ENCODE measurements around the gene PRUNE2. TPM values are rescaled to one million over a fixed set of nuclear protein-coding genes. Genes with fewer than 3 reads are reported as not detected.

Gene PRUNE2
- total RNA-seq, 1 experiment from 2014 or later = 0.59 TPM

DNA sequence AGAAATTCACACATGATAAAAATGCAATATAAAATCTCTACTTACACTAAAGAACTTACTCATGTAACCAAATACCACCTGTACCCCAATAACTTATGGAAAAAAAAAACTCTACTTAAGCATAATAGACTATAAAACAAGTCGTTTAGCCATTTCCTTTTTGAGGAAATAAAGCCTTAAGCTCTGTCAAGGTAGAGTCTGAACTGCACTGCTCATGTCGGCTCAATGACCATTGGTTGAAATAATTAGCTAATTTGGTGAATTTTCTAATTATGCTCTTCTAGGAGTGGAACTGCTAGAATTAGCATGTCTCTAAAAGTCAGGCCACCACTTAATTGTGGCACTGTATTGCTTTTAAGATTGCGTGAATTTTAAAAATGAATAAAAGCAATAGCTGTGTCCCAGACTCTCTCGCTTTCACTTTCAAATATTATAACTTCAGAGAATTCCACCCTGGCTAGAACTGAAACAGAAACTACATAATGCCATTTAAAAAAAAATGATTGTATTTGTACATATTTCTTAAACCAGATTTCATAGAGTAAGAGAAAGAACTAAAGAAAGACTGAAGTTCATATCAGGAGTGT, 254.7 kb downstream of the PRUNE2 start:
- intact Hi-C loops (cut with micrococcal nuclease) = no loop called here
- DNase-seq (ENCODE audit: low read depth, low spot score) (no peak), ATAC-seq (no peak)
- H3K27ac ChIP-seq (ENCODE audit: low read depth, low read length) = no peak overlapping the region
- ChIA-PET CTCF (no interaction called here), RAD21 (ENCODE audit: low non-redundant PET in 1 of 2, low total read pairs in 2 of 2, uncharacterized antibody in 2 of 2, unreplicated experiment in 2 of 2) (no interaction called here), POLR2A (no interaction called here)
- no peak overlapping the region for H3K4me2 ChIP-seq (ENCODE audit: low read length)
- H3K9me3 ChIP-seq (ENCODE audit: control insufficient read depth in 1 of 2, insufficient read depth in 1 of 2, low read depth in 1 of 2, low read length in 2 of 2) = no peaks in the 10 kb centered on the region
- BruUV-seq (replicated peaks) = no TSS peak
- TF ChIP-seq EZH2 (IDR thresholded peaks at IDR 0.05) (no peak), JUND (IDR thresholded peaks at IDR 0.05) (no peak), FOSL1 (IDR thresholded peaks at IDR 0.05; ENCODE audit: low read depth) (no peak), POLR2AphosphoS5 (IDR thresholded peaks at IDR 0.05; ENCODE audit: low read depth, low read length) (no peak), EZH2phosphoT487 (IDR thresholded peaks at IDR 0.05; ENCODE audit: borderline replicate concordance) (no peak), ATF3 (IDR thresholded peaks at IDR 0.05) (no peak), ELF1 (IDR thresholded peaks at IDR 0.05; ENCODE audit: borderline replicate concordance, low read depth) (no peak), POLR2A (IDR thresholded peaks at IDR 0.05; ENCODE audit: borderline replicate concordance, extremely low read depth, insufficient read depth, insufficient read length) (no peak), SP1 (IDR thresholded peaks at IDR 0.05; ENCODE audit: low read depth) (no peak), MAX (IDR thresholded peaks at IDR 0.05) (no peak), ZFX (IDR thresholded peaks at IDR 0.05) (no peak), CEBPB (IDR thresholded peaks at IDR 0.05; ENCODE audit: low read depth) (no peak), RAD21 (IDR thresholded peaks at IDR 0.05; ENCODE audit: low read depth) (no peak), EGR1 (IDR thresholded peaks at IDR 0.05; ENCODE audit: low read depth) (no peak), TCF7L2 (IDR thresholded peaks at IDR 0.05; ENCODE audit: borderline replicate concordance, extremely low read depth, insufficient read depth, insufficient read length) (no peak)
- TF ChIP-seq, protein P1, sequence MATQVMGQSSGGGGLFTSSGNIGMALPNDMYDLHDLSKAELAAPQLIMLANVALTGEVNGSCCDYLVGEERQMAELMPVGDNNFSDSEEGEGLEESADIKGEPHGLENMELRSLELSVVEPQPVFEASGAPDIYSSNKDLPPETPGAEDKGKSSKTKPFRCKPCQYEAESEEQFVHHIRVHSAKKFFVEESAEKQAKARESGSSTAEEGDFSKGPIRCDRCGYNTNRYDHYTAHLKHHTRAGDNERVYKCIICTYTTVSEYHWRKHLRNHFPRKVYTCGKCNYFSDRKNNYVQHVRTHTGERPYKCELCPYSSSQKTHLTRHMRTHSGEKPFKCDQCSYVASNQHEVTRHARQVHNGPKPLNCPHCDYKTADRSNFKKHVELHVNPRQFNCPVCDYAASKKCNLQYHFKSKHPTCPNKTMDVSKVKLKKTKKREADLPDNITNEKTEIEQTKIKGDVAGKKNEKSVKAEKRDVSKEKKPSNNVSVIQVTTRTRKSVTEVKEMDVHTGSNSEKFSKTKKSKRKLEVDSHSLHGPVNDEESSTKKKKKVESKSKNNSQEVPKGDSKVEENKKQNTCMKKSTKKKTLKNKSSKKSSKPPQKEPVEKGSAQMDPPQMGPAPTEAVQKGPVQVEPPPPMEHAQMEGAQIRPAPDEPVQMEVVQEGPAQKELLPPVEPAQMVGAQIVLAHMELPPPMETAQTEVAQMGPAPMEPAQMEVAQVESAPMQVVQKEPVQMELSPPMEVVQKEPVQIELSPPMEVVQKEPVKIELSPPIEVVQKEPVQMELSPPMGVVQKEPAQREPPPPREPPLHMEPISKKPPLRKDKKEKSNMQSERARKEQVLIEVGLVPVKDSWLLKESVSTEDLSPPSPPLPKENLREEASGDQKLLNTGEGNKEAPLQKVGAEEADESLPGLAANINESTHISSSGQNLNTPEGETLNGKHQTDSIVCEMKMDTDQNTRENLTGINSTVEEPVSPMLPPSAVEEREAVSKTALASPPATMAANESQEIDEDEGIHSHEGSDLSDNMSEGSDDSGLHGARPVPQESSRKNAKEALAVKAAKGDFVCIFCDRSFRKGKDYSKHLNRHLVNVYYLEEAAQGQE (IDR thresholded peaks at IDR 0.05; ENCODE audit: low read depth) = no peak
- TF ChIP-seq, protein P2, sequence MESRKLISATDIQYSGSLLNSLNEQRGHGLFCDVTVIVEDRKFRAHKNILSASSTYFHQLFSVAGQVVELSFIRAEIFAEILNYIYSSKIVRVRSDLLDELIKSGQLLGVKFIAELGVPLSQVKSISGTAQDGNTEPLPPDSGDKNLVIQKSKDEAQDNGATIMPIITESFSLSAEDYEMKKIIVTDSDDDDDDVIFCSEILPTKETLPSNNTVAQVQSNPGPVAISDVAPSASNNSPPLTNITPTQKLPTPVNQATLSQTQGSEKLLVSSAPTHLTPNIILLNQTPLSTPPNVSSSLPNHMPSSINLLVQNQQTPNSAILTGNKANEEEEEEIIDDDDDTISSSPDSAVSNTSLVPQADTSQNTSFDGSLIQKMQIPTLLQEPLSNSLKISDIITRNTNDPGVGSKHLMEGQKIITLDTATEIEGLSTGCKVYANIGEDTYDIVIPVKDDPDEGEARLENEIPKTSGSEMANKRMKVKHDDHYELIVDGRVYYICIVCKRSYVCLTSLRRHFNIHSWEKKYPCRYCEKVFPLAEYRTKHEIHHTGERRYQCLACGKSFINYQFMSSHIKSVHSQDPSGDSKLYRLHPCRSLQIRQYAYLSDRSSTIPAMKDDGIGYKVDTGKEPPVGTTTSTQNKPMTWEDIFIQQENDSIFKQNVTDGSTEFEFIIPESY (IDR thresholded peaks at IDR 0.05; ENCODE audit: extremely low read depth, insufficient replicate concordance, low read length) = no peak
- no peak overlapping the region for H2AFZ ChIP-seq (ENCODE audit: low read depth, low read length, poor library complexity, severe bottlenecking)
- no peaks in the 10 kb centered on the region for H3K9me2 ChIP-seq (ENCODE audit: insufficient read depth)
- no peaks in the 10 kb centered on the region for H3K79me2 ChIP-seq (ENCODE audit: insufficient read depth, low read length)
- no peaks in the 10 kb centered on the region for H3K36me3 ChIP-seq (ENCODE audit: control insufficient read depth in 1 of 2, insufficient read depth in 2 of 2, low read length in 2 of 2)
- H3K4me1 ChIP-seq (ENCODE audit: control insufficient read depth in 1 of 2, insufficient read depth in 2 of 2, low read length in 2 of 2) = no peaks in the 10 kb centered on the region
- no peak overlapping the region for H3K9ac ChIP-seq (ENCODE audit: low read length)
- H3K4me3 ChIP-seq (replicated peaks in 1 of 2; ENCODE audit: low read depth in 1 of 2, low read length in 2 of 2) = no peak overlapping the region
- no peaks in the 10 kb centered on the region for H3K27me3 ChIP-seq (ENCODE audit: insufficient read depth, low read length)
- no peaks in the 10 kb centered on the region for H4K20me1 ChIP-seq (ENCODE audit: insufficient read depth)

Measured in HCT116 (cell line).